Measurements from ENCODE around the gene SLC25A17.

DNA sequence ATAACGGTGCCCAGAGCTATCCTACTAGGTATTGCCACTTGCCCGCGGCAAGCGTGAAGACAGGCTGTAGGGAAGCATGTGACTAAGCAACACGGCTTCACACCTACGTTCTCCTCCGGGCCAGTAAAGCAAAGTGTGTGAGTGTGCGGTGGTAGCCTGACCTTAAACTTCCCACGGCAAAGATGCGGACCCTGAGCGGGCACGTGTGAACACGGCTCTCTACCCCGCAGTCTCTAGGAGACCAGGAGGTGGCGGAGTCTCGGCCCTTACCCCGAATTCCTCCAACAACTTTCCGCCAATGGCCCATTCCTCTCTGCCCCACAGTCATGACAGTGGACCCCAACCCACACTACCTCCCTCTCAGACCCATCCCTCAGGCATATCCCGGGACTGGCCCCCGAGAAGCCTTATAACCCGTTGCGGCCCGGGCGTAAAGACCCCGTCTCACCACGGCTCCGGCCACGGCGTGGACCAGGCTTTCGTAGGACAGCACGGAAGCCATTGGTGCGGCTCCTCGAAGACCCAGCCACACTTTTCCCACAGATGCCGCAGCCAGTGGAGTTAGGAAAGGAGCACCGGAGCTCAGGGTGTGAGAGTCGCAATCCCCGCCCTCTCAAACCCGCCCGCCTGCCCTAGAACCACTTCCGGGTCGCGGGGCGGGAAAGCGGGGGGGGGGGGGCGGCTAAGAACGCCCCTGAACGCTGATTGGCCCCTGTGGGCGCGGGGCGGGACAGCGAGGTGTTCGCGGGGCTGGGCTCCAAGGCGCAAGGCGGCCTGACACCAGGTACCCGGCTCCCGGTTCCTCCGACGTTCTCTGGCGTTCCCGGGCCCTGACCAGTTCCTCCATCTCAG lies at the start of gene SLC25A17:
- TF ChIP-seq, protein P1, sequence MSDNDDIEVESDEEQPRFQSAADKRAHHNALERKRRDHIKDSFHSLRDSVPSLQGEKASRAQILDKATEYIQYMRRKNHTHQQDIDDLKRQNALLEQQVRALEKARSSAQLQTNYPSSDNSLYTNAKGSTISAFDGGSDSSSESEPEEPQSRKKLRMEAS (IDR thresholded peaks at IDR 0.05), result peak; percentile 92
- no peak for TF ChIP-seq EGR1 (IDR thresholded peaks at IDR 0.05)

Measured in Ishikawa (cell line).